NCI-H2196 (cell line): Measurements from ENCODE around the gene CPSF3.
"Not testable (repeated sequence)": the region's sequence is repeated elsewhere in the genome, so short reads cannot be mapped to it uniquely, and the experiment has no call there.

Source experiments
- DNase-seq: peaks from one replicate; lab custom pipeline; 2025; ENCODE audit not compliant: unreplicated experiment; lab: John Stamatoyannopoulos, UW

CPSF3 gene

GRCh38 chr2:9392898-9393765 lies 30.3 kb upstream of the CPSF3 start:
- DNase-seq = no peak

GRCh38 chr2:9394816-9395215 lies 28.6 kb upstream of the CPSF3 start:
- DNase-seq = no peak

- no peak for DNase-seq
These were observed 26.3 kb upstream of the CPSF3 start for GRCh38 chr2:9397201-9397600.

GRCh38 chr2:9398251-9398650 lies 25.2 kb upstream of the CPSF3 start:
- DNase-seq = not testable (repeated sequence)

GRCh38 chr2:9398881-9399780 lies 24.3 kb upstream of the CPSF3 start:
- DNase-seq = no peak

- DNase-seq = no peak
These were observed 23.0 kb upstream of the CPSF3 start for GRCh38 chr2:9400268-9401058.

GRCh38 chr2:9401059-9401547 lies 22.4 kb upstream of the CPSF3 start:
- DNase-seq = no peak

GRCh38 chr2:9401646-9402371 lies 21.6 kb upstream of the CPSF3 start:
- DNase-seq = no peak

- DNase-seq = no peak
These were observed 19.5 kb upstream of the CPSF3 start for GRCh38 chr2:9403924-9404323.

- no peak for DNase-seq
These were observed 19.0 kb upstream of the CPSF3 start for GRCh38 chr2:9404451-9404850.

GRCh38 chr2:9405636-9406035 lies 17.8 kb upstream of the CPSF3 start:
- no peak for DNase-seq

GRCh38 chr2:9406529-9407362 lies 16.7 kb upstream of the CPSF3 start:
- DNase-seq = no peak

- no peak for DNase-seq
These were observed 16.1 kb upstream of the CPSF3 start for GRCh38 chr2:9407363-9407811.

GRCh38 chr2:9408641-9409151 lies 14.8 kb upstream of the CPSF3 start:
- no peak for DNase-seq

GRCh38 chr2:9410108-9410507 lies 13.3 kb upstream of the CPSF3 start:
- DNase-seq = no peak

- no peak for DNase-seq
These were observed 10.7 kb upstream of the CPSF3 start for GRCh38 chr2:9412781-9413180.

GRCh38 chr2:9415516-9416169 lies 7.8 kb upstream of the CPSF3 start:
- no peak for DNase-seq

- no peak for DNase-seq
These were observed 7.0 kb upstream of the CPSF3 start for GRCh38 chr2:9416267-9416961.
